H1 (cell line): ENCODE measurements around the gene ELP5. TPM values are rescaled to one million over a fixed set of nuclear protein-coding genes. Genes with fewer than 3 reads are reported as not detected.

ENCODE experiments used
- CTCF ChIA-PET: fragments of 300-600 bp; sonication (Branson Sonifier 250); formaldehyde crosslinking; loops from one replicate; lab custom pipeline; 2021; ENCODE audit not compliant: partially characterized antibody; lab: Charles Lee
- POLR2A ChIA-PET: fragments of 300-600 bp; sonication (Branson Sonifier 250); formaldehyde crosslinking; loops from one replicate; lab custom pipeline; 2021; ENCODE audit warnings: inconsistent platforms; ENCODE audit not compliant: partially characterized antibody; lab: Charles Lee
- DNase-seq, 2 experiments: peaks; one replicate each; pipeline versions ENCODE4 v3.0.0 to v3.0.0-alpha.2; 2010 to 2022; ENCODE audit warnings: low spot score in 2 of 2, low read depth in 1 of 2, mixed read lengths in 1 of 2
- FAIRE-seq: peaks from 2 replicates; lab custom pipeline; 2011; peaks lifted over from hg19 to GRCh38; lab: Jason Lieb, UNC
- H2AFZ ChIP-seq: 2 replicates; pipeline ENCODE4 v1.8.1; 2012; ENCODE audit warnings: low read length, inconsistent platforms
- H2AK5ac ChIP-seq: 2 replicates; pipeline ENCODE4 v1.6.1; 2013; ENCODE audit warnings: low read depth, low read length
- H2BK120ac ChIP-seq: replicated peaks from 2 replicates; pipeline ENCODE3; 2013; ENCODE audit warnings: low read depth, low read length, inconsistent platforms
- H2BK12ac ChIP-seq: 2 replicates; pipeline ENCODE4 v1.6.1; 2013; ENCODE audit warnings: low read depth, low read length
- H2BK15ac ChIP-seq: 2 replicates; pipeline ENCODE4 v1.6.1; 2013; ENCODE audit warnings: low read length
- H2BK20ac ChIP-seq: 2 replicates; pipeline ENCODE4 v1.6.1; 2013; ENCODE audit warnings: low read length
- H2BK5ac ChIP-seq: 2 replicates; pipeline ENCODE4 v1.6.1; 2013; ENCODE audit warnings: low read depth, low read length
- H3K14ac ChIP-seq: 2 replicates; pipeline ENCODE4 v1.6.1; 2013; ENCODE audit warnings: inconsistent platforms; ENCODE audit not compliant: insufficient read length
- H3K18ac ChIP-seq: 2 replicates; pipeline ENCODE4 v1.6.1; 2013; ENCODE audit warnings: low read length; ENCODE audit errors: extremely low read depth
- H3K23ac ChIP-seq: 2 replicates; pipeline ENCODE4 v1.6.1; 2013; ENCODE audit warnings: inconsistent platforms; ENCODE audit not compliant: insufficient read length
- H3K23me2 ChIP-seq: 2 replicates; pipeline ENCODE4 v1.6.1; 2013; ENCODE audit warnings: low read depth, low read length
- H3K27ac ChIP-seq: 2 replicates; pipeline ENCODE4 v1.6.1; 2011; ENCODE audit warnings: low read depth, low read length, inconsistent platforms
- H3K27me3 ChIP-seq, 4 experiments: replicated peaks in 1 of 4; 1 replicate in 1 of 4; 2 replicates in 3 of 4; pipeline versions ENCODE4 v1.6.1 to v1.8.1; 2011 to 2013; ENCODE audit warnings: low read length in 3 of 4, mild to moderate bottlenecking in 3 of 4, inconsistent platforms in 2 of 4, mixed read lengths in 2 of 4, moderate library complexity in 1 of 4; ENCODE audit not compliant: control insufficient read depth in 3 of 4, insufficient read depth in 3 of 4; ENCODE audit errors: extremely low read depth in 1 of 4
- H3K36me3 ChIP-seq, 4 experiments: 2 replicates each; pipeline versions ENCODE4 v1.6.1 to v1.8.1; 2011 to 2013; ENCODE audit warnings: mild to moderate bottlenecking in 4 of 4, low read length in 3 of 4, moderate library complexity in 2 of 4, control low read depth in 1 of 4, inconsistent platforms in 1 of 4; ENCODE audit not compliant: insufficient read depth in 4 of 4, control insufficient read depth in 2 of 4
- H3K4ac ChIP-seq: replicated peaks from 2 replicates; pipeline ENCODE3; 2013; ENCODE audit warnings: low read length, low read depth, mixed read lengths, inconsistent platforms; ENCODE audit not compliant: insufficient read length
- H3K4me1 ChIP-seq, 4 experiments: replicated peaks in 1 of 4; 1 replicate in 1 of 4; 2 replicates in 3 of 4; pipeline versions ENCODE4 v1.6.1 to v1.8.1; 2011 to 2013; ENCODE audit warnings: low read length in 3 of 4, inconsistent platforms in 2 of 4, mixed read lengths in 1 of 4; ENCODE audit not compliant: insufficient read depth in 4 of 4, control insufficient read depth in 3 of 4
- H3K4me2 ChIP-seq, 2 experiments: 2 replicates each; pipeline versions ENCODE4 v1.6.1 to v1.8.1; 2011 to 2013; ENCODE audit warnings: low read depth in 2 of 2, low read length in 2 of 2, control low read depth in 1 of 2, inconsistent platforms in 1 of 2, mild to moderate bottlenecking in 1 of 2; ENCODE audit not compliant: insufficient read depth in 1 of 2
- H3K4me3 ChIP-seq, 4 experiments: fragments of 200-600, 300-600 bp in 1 of 4; sonication (generic), shearing (Covaris generic), sonication (Bioruptor Twin) in 1 of 4; 2 replicates each; pipeline versions ENCODE4 v1.5.1 to v1.8.1; 2011 to 2016; ENCODE audit warnings: low read length in 4 of 4, low read depth in 3 of 4, control low read depth in 2 of 4, inconsistent platforms in 2 of 4, mild to moderate bottlenecking in 2 of 4, mixed read lengths in 1 of 4, moderate library complexity in 1 of 4; ENCODE audit not compliant: insufficient read depth in 2 of 4; ENCODE audit errors: extremely low read depth in 1 of 4
- H3K56ac ChIP-seq: replicated peaks from 2 replicates; pipeline ENCODE3; 2013; ENCODE audit warnings: low read depth, mild to moderate bottlenecking, mixed read lengths, low read length, inconsistent platforms; ENCODE audit not compliant: insufficient read length
- H3K79me1 ChIP-seq: 2 replicates; pipeline ENCODE4 v1.6.1; 2013; ENCODE audit warnings: low read depth, low read length, control low read depth
- H3K79me2 ChIP-seq, 2 experiments: 2 replicates each; pipeline versions ENCODE4 v1.6.1 to v1.8.1; 2012 to 2013; ENCODE audit warnings: low read length in 2 of 2, mild to moderate bottlenecking in 2 of 2, inconsistent platforms in 1 of 2; ENCODE audit not compliant: insufficient read depth in 2 of 2, control insufficient read depth in 1 of 2
- H3K9ac ChIP-seq, 4 experiments: replicated peaks in 1 of 4; 1 replicate in 1 of 4; 2 replicates in 3 of 4; pipeline versions ENCODE4 v1.6.1 to v1.8.1; 2011 to 2013; ENCODE audit warnings: low read depth in 3 of 4, low read length in 3 of 4, control low read depth in 2 of 4, mild to moderate bottlenecking in 2 of 4, moderate library complexity in 2 of 4, inconsistent platforms in 1 of 4; ENCODE audit errors: extremely low read depth in 1 of 4
- H3K9me3 ChIP-seq, 2 experiments: 2 replicates each; pipeline versions ENCODE4 v1.6.1 to v1.8.1; 2012 to 2013; ENCODE audit warnings: mild to moderate bottlenecking in 2 of 2, moderate library complexity in 2 of 2, control low read depth in 1 of 2, inconsistent platforms in 1 of 2, low read depth in 1 of 2, low read length in 1 of 2, mixed read lengths in 1 of 2; ENCODE audit not compliant: insufficient read depth in 2 of 2
- H4K20me1 ChIP-seq, 2 experiments: replicated peaks in 1 of 2; 2 replicates each; pipeline versions ENCODE3 to v1.8.1; 2011 to 2013; ENCODE audit warnings: inconsistent platforms in 2 of 2, low read length in 2 of 2, mild to moderate bottlenecking in 1 of 2; ENCODE audit not compliant: insufficient read depth in 2 of 2, control insufficient read depth in 1 of 2
- H4K5ac ChIP-seq: 2 replicates; pipeline ENCODE4 v1.6.1; 2013; ENCODE audit warnings: low read length, low read depth, mixed read lengths, inconsistent platforms; ENCODE audit not compliant: insufficient read length
- H4K8ac ChIP-seq: 2 replicates; pipeline ENCODE4 v1.8.0; 2013; ENCODE audit warnings: mild to moderate bottlenecking, moderate library complexity, low read length, inconsistent platforms; ENCODE audit not compliant: insufficient read depth; ENCODE audit errors: extremely low read depth
- H4K91ac ChIP-seq: replicated peaks from 2 replicates; pipeline ENCODE3; 2013; ENCODE audit warnings: low read length, mixed read lengths, inconsistent platforms; ENCODE audit not compliant: insufficient read length
- CHD1 ChIP-seq: IDR thresholded peaks from 2 replicates; pipeline ENCODE4 v1.6.1; 2012; ENCODE audit warnings: low read depth, low read length, improper control_type of control experiment
- CTCF ChIP-seq, 3 experiments: IDR thresholded peaks; 1 replicate in 2 of 3; 2 replicates in 1 of 3; pipeline versions ENCODE4 v1.5.1 to v1.6.1; 2011; ENCODE audit warnings: low read length in 3 of 3, mild to moderate bottlenecking in 3 of 3, inconsistent platforms in 2 of 3, low read depth in 1 of 3, moderate library complexity in 1 of 3; ENCODE audit not compliant: insufficient read depth in 1 of 3; ENCODE audit errors: control extremely low read depth in 1 of 3
- HDAC2 ChIP-seq, 2 experiments: fragments of 300-600 bp in 1 of 2; sonication (generic) in 1 of 2; IDR thresholded peaks; 2 replicates each; pipeline ENCODE4 v1.6.1; 2011 to 2012; ENCODE audit warnings: low read depth in 2 of 2, low read length in 2 of 2, mild to moderate bottlenecking in 2 of 2, moderate library complexity in 2 of 2, borderline replicate concordance in 1 of 2, inconsistent platforms in 1 of 2
- KDM4A ChIP-seq: IDR thresholded peaks from one replicate; pipeline ENCODE4 v1.7.1; 2012; ENCODE audit warnings: low read depth, mild to moderate bottlenecking, moderate library complexity, low read length, inconsistent platforms; ENCODE audit not compliant: severe bottlenecking
- YY1 ChIP-seq: IDR thresholded peaks from 2 replicates; pipeline ENCODE4 v1.6.1; 2011; ENCODE audit warnings: low read depth, mild to moderate bottlenecking, low read length
- WGBS, 2 experiments: shearing (Covaris generic) in 1 of 2; methylation state at CpG; one replicate each; pipeline versions ENCODE4 v1.1.6 to v1.1.7; 2013 to 2015; ENCODE audit warnings: low lambda C conversion rate in 2 of 2, mixed read lengths in 2 of 2, inconsistent platforms in 1 of 2, low coverage in 1 of 2, missing lambda C conversion rate in 1 of 2; ENCODE audit not compliant: insufficient replicate concordance in 2 of 2, insufficient coverage in 1 of 2, insufficient read length in 1 of 2; ENCODE audit errors: extremely low coverage in 1 of 2, missing lambda C conversion rate in 1 of 2; 5-methylcytosine and 5-hydroxymethylcytosine counted together
- polyA plus RNA-seq, 7 experiments: library from polyadenylated mRNA; depleted of rRNA in 3 of 7; stranded (reverse) in 5 of 7; unstranded in 2 of 7; fragments of >200 nt in 5 of 7; fragments of 200-250 nt in 2 of 7; gene quantifications; 1 replicate in 5 of 7; 2 replicates in 1 of 7; 4 replicates in 1 of 7; pipeline versions ENCODE4 v1.2.1 to v1.2.3, GENCODE V29; 2011 to 2013; ENCODE audit warnings: missing spikeins in 2 of 7, mixed read lengths in 2 of 7
- total RNA-seq: library from RNA; stranded (reverse); fragmentation: NEBNext Ultra II Directional; extraction: Animal tissue kit (Norgen Biotek cat#: 25700); gene quantifications from 2 replicates; pipeline ENCODE4 v1.2.1, GENCODE V29; 2021

ELP5 gene
- total and polyA plus RNA-seq, 2 of the 8 experiments (the other 6 are each of a cell fraction or from before 2014, with no cell fraction given), result 75.4 to 107 TPM

- Histone ChIP-seq H2BK5ac (no peak overlapping the region; the same call in 1 of the 2 replicates), H2BK15ac (0 out of 2 replicates have a peak overlapping the region, but pooled peaks have one; percentile 20), H4K20me1 (peaks cover 0 to 9% of the 10 kb centered on the region in 2 experiments), H3K4me3 (peak overlapping the region in 1 of 4 experiments; percentile 51; a peak in 2 of 8 replicates), H3K56ac (peak overlapping the region; percentile 1), H3K9ac (no peak overlapping the region), H2AK5ac (no peak overlapping the region), H3K27ac (no peak overlapping the region), H3K79me2 (no peaks in the 10 kb centered on the region), H2BK12ac (peak overlapping the region; percentile 75; the same call in 1 of the 2 replicates), H2BK20ac (no peak overlapping the region), H3K4ac (no peak overlapping the region), H3K23me2 (peaks cover 2% of the 10 kb centered on the region; the same call in 1 of the 2 replicates), H3K79me1 (peaks cover 2% of the 10 kb centered on the region; the same call in 1 of the 2 replicates), H4K91ac (peak overlapping the region; percentile 52), H4K5ac (peak overlapping the region; percentile 7), H3K27me3 (peaks cover 3 to 11% (median 9%) of the 10 kb centered on the region in 4 experiments), H2AFZ (0 out of 2 replicates have a peak overlapping the region, but pooled peaks have one; percentile 95), H3K9me3 (no peaks in the 10 kb centered on the region; a peak in 1 of 4 replicates), H3K18ac (no peak overlapping the region; the same call in 1 of the 2 replicates), H4K8ac (peak overlapping the region; percentile 69; the same call in 1 of the 2 replicates), H2BK120ac (no peak overlapping the region), H3K36me3 (no peaks in the 10 kb centered on the region), H3K14ac (no peak overlapping the region), H3K23ac (no peak overlapping the region), H3K4me2 (peak overlapping the region; percentile 33 to 73), H3K4me1 (peaks cover 0 to 14% (median 5%) of the 10 kb centered on the region in 4 experiments; a peak in 5 of 7 replicates)
- ChIA-PET POLR2A (interaction anchor here (0.7 to 3.5 kb wide), 19 partner anchors 10 to 79 kb away, joined by 3 to 19 read pairs (median 5); partner anchors contain the start of genes CTDNEP1, DVL2, ELP5 and PHF23), CTCF (interaction anchor here (0.5 to 2.8 kb wide), 32 partner anchors 8 to 1316 kb away, joined by 3 to 42 read pairs (median 5); partner anchors contain the start of genes ACADVL, ACAP1, DLG4 and GABARAP)
- WGBS, 2 experiments, result 14% methylated on average over 44 of the region's 51 CpGs; no CpG with 5 or more reads in 1 of the 2 experiments
- DNase-seq (peak in 1 of 2 experiments; percentile 96), FAIRE-seq (no peak)
- peak; percentile 84 to 96 (median 90) for TF ChIP-seq CTCF (IDR thresholded peaks at IDR 0.05; ENCODE audit: control extremely low read depth in 1 of 3, insufficient read depth in 1 of 3, low read depth in 1 of 3, low read length in 3 of 3)
- TF ChIP-seq HDAC2 (IDR thresholded peaks at IDR 0.05; ENCODE audit: borderline replicate concordance in 1 of 2, low read depth in 2 of 2, low read length in 2 of 2), result no peak; a peak in 1 of 4 replicates
- 0 out of 2 replicates have a peak, but pooled peaks have one; percentile 36 for TF ChIP-seq CHD1
- peak; percentile 67; the same call in 1 of the 2 replicates for TF ChIP-seq YY1
- no peak for TF ChIP-seq KDM4A
Measured at GRCh38 chr17:7296189-7296861, 44.3 kb downstream of the ELP5 start.
